ENCODE results near the gene RAPGEF1. TPM values are rescaled to one million over a fixed set of nuclear protein-coding genes. Genes with fewer than 3 reads are reported as not detected.

RAPGEF1 gene
- total RNA-seq, 1 experiment from 2014 or later = 61.5 TPM

DNA sequence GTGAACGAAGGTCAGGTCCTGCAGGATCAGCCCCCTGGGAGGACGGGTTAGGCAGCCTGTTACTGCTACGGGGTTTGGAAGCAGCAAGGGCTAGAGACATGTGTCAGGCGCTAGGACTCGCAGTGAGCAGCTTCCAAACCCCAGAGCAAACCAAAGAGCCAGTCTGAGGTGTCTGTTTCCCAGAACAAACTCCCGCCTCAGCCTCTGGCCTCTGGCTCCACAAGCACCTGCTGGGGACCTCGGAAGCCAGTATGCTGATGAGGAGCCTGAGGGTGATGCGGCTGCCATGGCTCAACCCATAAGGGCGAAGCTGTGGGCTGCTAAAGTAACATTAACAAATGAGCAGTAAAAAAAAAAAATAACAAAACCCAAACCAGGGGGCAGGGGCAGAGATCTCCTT lies 159.5 kb downstream of the RAPGEF1 start:
- no peak overlapping the region for H3K27ac ChIP-seq (ENCODE audit: low read depth, low read length, poor library complexity, severe bottlenecking)
- no peaks in the 10 kb centered on the region for H3K4me1 ChIP-seq (ENCODE audit: insufficient read depth, low read length, poor library complexity, severe bottlenecking)
- BruUV-seq (replicated peaks) = no TSS peak
- TF ChIP-seq EZH2 (IDR thresholded peaks at IDR 0.05; ENCODE audit: borderline replicate concordance, low read depth, low read length, poor library complexity, severe bottlenecking) = no peak
- TF ChIP-seq, protein P1, sequence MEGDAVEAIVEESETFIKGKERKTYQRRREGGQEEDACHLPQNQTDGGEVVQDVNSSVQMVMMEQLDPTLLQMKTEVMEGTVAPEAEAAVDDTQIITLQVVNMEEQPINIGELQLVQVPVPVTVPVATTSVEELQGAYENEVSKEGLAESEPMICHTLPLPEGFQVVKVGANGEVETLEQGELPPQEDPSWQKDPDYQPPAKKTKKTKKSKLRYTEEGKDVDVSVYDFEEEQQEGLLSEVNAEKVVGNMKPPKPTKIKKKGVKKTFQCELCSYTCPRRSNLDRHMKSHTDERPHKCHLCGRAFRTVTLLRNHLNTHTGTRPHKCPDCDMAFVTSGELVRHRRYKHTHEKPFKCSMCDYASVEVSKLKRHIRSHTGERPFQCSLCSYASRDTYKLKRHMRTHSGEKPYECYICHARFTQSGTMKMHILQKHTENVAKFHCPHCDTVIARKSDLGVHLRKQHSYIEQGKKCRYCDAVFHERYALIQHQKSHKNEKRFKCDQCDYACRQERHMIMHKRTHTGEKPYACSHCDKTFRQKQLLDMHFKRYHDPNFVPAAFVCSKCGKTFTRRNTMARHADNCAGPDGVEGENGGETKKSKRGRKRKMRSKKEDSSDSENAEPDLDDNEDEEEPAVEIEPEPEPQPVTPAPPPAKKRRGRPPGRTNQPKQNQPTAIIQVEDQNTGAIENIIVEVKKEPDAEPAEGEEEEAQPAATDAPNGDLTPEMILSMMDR (conservative IDR thresholded peaks at IDR 0.05; ENCODE audit: low read depth, low read length) = no peak
- intact Hi-C loops (cut with micrococcal nuclease; ENCODE audit: unreplicated experiment) = no loop called here
- ChIA-PET POLR2A (ENCODE audit: low non-redundant PET) (no interaction called here), CTCF (no interaction called here)
- peaks cover 8% of the 10 kb centered on the region for H3K36me3 ChIP-seq (ENCODE audit: insufficient read depth, low read length, poor library complexity, severe bottlenecking)
- no peaks in the 10 kb centered on the region for H3K27me3 ChIP-seq (replicated peaks; ENCODE audit: insufficient read depth, low read depth, low read length, poor library complexity)
- no peak overlapping the region for H3K4me3 ChIP-seq (ENCODE audit: low read depth, low read length, poor library complexity, severe bottlenecking)
- DNase-seq (ENCODE audit: low spot score) = no peak
- no peaks in the 10 kb centered on the region for H3K9me3 ChIP-seq (ENCODE audit: low read depth, low read length, poor library complexity, severe bottlenecking)

DNA sequence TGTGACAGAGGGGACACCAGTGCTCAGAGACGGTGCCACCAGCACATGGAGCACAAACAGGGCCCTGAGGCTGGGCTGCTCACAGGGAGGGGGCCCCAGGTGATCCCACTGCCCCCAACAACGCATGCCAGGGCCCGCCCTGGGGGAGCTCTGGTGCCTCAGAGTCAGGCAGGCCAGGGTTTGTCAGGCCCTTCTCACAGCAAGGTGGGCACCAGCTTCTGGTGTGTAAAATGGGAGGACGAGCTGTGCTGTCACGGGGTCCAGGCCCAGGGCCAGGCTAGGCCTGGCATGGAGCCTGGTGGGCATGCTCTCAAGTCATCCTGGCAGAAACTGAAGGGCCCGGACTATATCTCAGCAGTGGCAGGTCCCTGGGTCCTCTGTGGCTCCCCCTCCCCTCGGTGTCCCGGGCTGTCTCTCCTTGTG lies 160.1 kb downstream of the RAPGEF1 start:
- no TSS peak for BruUV-seq (replicated peaks)
- Histone ChIP-seq H3K4me3 (ENCODE audit: low read depth, low read length, poor library complexity, severe bottlenecking) (no peak overlapping the region), H3K9me3 (ENCODE audit: low read depth, low read length, poor library complexity, severe bottlenecking) (no peaks in the 10 kb centered on the region), H3K4me1 (ENCODE audit: insufficient read depth, low read length, poor library complexity, severe bottlenecking) (no peaks in the 10 kb centered on the region), H3K36me3 (ENCODE audit: insufficient read depth, low read length, poor library complexity, severe bottlenecking) (peaks cover 8% of the 10 kb centered on the region), H3K27ac (ENCODE audit: low read depth, low read length, poor library complexity, severe bottlenecking) (no peak overlapping the region), H3K27me3 (replicated peaks; ENCODE audit: insufficient read depth, low read depth, low read length, poor library complexity) (no peaks in the 10 kb centered on the region)
- CTCF ChIA-PET = no interaction called here
- intact Hi-C loops (cut with micrococcal nuclease; ENCODE audit: unreplicated experiment) = no loop called here
- no peak for DNase-seq (ENCODE audit: low spot score)
- POLR2A ChIA-PET (ENCODE audit: low non-redundant PET) = no interaction called here
- TF ChIP-seq, protein P1 (conservative IDR thresholded peaks at IDR 0.05; ENCODE audit: low read depth, low read length) = no peak
- no peak for TF ChIP-seq EZH2 (IDR thresholded peaks at IDR 0.05; ENCODE audit: borderline replicate concordance, low read depth, low read length, poor library complexity, severe bottlenecking)

DNA sequence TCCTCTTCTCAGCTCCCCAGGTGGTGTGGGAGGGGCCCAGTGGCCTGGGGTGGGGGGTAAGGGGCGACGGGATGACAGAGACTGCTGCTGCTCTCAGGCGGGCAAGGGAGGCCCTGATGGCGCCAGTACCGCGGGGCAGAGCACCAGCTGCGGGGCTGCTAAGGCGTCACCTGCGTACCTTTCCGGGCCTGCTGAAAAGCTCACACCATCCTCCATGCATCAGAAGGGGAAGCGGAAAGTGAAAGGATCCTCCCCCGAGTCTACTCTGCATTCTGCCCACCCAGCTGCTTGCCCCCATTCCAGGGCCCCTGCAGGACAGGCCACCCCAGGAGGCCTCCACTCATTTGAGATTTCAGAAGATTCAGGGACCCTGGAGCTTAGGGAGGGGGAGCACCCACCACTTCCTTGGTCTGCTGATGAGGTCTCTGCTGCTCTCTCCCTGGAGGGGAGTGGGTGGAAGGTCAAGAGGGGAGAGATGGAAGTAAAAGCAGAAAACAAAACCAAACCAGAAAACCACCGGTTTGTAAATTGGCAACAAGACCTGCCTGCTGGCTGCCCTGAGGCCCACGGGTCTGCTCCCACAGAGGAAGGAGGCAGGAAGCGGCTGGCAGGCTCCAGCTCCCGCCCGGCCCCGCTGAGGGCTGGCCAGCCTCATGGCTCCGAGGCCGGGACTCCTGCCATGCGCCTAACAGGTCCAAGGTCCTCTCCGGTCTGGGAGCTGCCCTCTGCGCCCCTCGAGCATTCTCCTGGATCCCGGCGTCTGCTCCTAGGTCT lies 161.0 kb downstream of the RAPGEF1 start:
- Histone ChIP-seq H3K36me3 (ENCODE audit: insufficient read depth, low read length, poor library complexity, severe bottlenecking) (peaks cover 8% of the 10 kb centered on the region), H3K27ac (ENCODE audit: low read depth, low read length, poor library complexity, severe bottlenecking) (no peak overlapping the region)

More for the DNA sequence above, 161.0 kb downstream of the RAPGEF1 start:
- Histone ChIP-seq H3K4me1 (ENCODE audit: insufficient read depth, low read length, poor library complexity, severe bottlenecking) (no peaks in the 10 kb centered on the region), H3K27me3 (replicated peaks; ENCODE audit: insufficient read depth, low read depth, low read length, poor library complexity) (no peaks in the 10 kb centered on the region), H3K9me3 (ENCODE audit: low read depth, low read length, poor library complexity, severe bottlenecking) (no peaks in the 10 kb centered on the region), H3K4me3 (ENCODE audit: low read depth, low read length, poor library complexity, severe bottlenecking) (no peak overlapping the region)
- ChIA-PET POLR2A (ENCODE audit: low non-redundant PET) (no interaction called here), CTCF (no interaction called here)
- no peak for TF ChIP-seq EZH2 (IDR thresholded peaks at IDR 0.05; ENCODE audit: borderline replicate concordance, low read depth, low read length, poor library complexity, severe bottlenecking)
- TF ChIP-seq, protein P1 (conservative IDR thresholded peaks at IDR 0.05; ENCODE audit: low read depth, low read length) = no peak
- no peak for DNase-seq (ENCODE audit: low spot score)
- intact Hi-C loops (cut with micrococcal nuclease; ENCODE audit: unreplicated experiment) = no loop called here
- no TSS peak for BruUV-seq (replicated peaks)

Measured in A673 (cell line).